GM20000 (cell line): ENCODE results near the gene BTBD9.

ENCODE experiments used
- DNase-seq: peaks from one replicate; pipeline ENCODE4 v3.0.0; 2012; ENCODE audit warnings: low spot score
- TF ChIP-seq, protein P1 (sequence below): IDR thresholded peaks from 2 replicates; pipeline ENCODE4 v1.5.1; 2012; ENCODE audit warnings: mild to moderate bottlenecking, control low read depth; ENCODE audit errors: extremely low read depth, missing control alignments

BTBD9 gene

DNA sequence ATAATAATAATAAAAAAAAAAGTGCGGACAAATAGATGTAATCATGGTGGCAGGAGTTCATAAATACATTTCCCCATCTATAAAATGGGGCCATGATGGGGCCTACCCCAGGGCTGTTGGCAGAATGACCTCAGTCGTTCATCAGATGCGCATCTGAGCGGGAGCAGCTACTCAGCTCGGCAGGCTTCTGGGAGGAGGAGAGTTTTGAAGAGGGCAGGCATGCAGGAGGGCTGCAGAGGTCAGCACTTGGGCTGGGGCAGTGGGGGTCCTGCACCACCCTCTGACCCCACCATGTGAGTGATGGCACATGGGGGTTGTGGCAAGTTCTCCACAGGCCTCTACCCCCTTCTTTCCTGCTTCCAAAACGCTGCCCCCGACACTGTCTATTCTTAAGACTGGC, 446.7 kb downstream of the BTBD9 start:
- TF ChIP-seq, protein P1, sequence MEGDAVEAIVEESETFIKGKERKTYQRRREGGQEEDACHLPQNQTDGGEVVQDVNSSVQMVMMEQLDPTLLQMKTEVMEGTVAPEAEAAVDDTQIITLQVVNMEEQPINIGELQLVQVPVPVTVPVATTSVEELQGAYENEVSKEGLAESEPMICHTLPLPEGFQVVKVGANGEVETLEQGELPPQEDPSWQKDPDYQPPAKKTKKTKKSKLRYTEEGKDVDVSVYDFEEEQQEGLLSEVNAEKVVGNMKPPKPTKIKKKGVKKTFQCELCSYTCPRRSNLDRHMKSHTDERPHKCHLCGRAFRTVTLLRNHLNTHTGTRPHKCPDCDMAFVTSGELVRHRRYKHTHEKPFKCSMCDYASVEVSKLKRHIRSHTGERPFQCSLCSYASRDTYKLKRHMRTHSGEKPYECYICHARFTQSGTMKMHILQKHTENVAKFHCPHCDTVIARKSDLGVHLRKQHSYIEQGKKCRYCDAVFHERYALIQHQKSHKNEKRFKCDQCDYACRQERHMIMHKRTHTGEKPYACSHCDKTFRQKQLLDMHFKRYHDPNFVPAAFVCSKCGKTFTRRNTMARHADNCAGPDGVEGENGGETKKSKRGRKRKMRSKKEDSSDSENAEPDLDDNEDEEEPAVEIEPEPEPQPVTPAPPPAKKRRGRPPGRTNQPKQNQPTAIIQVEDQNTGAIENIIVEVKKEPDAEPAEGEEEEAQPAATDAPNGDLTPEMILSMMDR, result no peak
- no peak for DNase-seq

DNA sequence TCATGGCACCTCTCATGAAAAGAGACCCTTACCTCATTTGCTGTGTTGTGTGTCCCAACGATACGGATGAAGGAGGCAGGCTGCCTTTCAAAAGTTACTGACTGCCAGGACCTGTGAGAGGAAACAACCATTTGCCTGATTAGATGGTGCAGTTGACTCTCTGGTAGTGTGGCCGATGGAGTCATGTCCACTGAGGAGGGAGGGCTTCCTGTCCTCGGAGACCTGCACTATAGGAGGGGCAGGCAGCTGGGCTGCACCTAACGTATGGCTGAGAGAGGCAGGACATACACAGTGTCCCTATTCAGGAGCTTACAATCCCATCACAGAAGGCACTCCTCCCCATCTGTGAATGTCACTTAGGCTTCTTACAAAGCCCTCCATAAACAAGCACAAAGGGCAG, 447.2 kb downstream of the BTBD9 start:
- no peak for DNase-seq

DNA sequence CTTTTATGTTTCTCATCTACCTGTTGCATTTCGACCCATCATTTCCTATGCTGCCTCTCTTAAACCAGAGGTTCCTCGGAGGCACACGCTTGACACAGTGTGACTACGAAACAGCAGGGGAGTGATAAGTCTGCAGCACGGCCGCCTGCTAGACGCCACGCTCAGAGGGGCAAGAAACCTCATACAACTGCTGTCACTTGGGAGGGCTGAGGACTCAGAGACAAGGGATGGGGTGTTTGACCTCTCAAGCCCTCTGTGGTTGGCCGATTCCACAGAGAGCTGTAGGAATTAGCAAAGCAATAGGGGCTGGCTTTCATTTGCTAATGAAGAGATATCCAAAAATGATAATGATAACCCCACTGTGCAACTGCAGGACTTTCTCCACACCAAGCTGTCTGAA, 447.7 kb downstream of the BTBD9 start:
- TF ChIP-seq, protein P1, result no peak
- DNase-seq, result no peak

More for the DNA sequence above, 447.2 kb downstream of the BTBD9 start:
- TF ChIP-seq, protein P1, result no peak

DNA sequence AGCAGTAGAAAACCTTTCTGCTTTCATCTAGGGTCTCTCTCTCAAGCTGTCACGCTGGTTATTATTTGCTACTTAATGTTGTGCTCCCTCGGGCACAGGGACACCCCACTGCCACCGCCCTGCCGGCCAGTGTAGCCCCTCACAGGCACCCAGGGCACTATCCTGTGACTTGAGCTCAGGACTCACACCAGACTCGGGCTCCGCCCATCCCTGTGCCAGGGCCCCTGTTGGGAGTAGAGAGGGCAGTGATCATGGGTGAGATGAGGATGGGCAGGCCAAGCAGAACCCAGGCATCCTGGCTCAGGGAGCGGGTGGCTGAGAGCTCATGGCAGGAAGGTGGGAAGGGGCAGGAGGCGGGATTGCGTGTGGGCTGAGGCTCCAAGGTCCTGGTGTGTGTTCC, 448.3 kb downstream of the BTBD9 start:
- TF ChIP-seq, protein P1, result no peak
- no peak for DNase-seq

DNA sequence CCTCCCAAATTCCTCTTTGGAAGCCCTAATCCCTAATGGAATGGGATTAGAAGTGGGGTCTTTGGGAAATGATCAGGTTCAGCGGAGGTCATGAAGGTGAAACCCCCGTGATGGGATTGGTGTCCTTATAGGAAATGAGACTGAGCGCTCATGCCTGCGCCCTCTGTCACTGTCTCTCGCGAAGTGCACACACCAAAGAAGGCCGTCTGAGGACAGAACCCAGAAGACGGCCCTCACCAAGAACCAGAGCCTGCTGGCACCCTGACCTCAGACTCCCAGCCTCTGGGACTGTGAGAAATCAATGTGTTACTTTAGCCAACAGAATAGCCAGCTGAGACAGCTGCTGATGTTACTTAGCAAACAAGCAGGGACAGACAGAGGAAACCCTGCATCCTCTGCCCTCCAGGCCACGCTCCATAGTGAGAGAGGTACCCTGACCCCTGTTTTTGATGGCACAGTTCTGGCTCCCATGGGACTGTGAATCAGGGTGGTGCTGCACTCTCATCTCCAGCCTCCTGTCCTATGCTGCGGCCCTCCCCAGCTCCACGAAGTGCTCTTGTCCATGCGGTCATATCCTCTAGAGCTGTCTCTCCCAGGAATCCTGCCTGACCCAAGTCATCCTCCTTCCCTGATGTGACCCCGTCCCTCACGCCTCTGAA, 450.9 kb downstream of the BTBD9 start:
- TF ChIP-seq, protein P1, result no peak
- DNase-seq, result no peak

DNA sequence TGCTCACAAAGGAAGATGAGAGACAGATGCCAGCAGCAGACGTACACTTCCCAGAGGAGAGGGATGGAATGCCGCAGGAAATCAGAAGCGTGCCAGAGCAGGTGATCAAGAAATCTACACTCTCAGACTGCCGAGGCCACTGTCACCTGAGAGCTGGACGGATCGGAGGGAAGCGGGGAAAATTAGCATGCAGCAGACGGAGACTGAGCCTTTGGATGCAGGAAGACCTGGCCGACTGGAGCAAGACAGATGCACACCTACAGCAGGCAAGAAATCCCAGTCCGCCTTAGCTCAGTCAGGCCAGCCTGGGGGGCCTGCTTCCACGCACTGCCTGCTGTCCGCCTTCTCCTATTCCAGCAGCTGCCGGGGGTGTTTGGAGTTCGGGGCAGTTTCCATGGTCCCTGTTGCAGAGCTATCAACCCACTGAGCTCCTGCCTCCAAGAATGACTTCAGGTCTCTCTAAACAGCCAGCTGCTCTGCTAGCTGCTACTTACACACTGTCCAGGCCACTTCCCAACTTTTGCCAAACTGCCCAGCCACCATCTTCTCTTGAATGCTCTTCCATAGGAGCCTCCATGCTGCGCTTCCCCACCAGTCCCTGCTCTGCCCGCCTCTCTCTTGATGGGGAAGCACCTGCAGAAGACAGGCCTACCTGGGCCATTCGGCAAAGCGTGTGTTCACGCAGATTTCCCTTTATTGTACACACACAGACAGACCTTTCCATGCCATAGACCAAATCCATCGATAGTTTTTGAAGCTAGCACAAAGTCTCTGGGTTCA, 451.7 kb downstream of the BTBD9 start:
- DNase-seq, result no peak
- TF ChIP-seq, protein P1, result no peak

DNA sequence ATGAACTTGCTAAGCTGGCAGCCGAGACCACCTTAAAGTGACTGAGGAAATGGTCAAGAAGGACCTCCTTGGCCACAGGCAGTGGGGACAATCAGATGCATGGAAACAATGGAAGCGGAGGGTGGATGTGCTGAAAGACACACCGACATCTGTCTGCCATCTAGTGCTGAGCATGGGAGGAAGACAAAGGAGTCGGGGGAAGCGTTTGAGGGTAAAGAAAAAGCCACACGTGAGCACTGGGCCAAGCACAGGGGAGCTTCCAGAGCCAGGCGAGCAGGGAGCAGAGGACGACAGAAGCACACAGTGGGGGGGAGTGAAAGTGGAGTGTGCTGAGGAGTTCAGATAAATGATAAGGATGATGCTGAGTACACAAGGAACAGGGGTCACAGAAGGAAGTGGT, 452.4 kb downstream of the BTBD9 start:
- DNase-seq, result no peak
- TF ChIP-seq, protein P1, result no peak
